GM10266 (cell line): ENCODE results near the gene OSBPL9.

ENCODE experiments used
- DNase-seq: peaks from one replicate; pipeline ENCODE4 v3.0.0; 2012; ENCODE audit errors: extremely low spot score
- TF ChIP-seq, protein P1 (sequence below): IDR thresholded peaks from 2 replicates; pipeline ENCODE4 v1.5.1; 2012; ENCODE audit warnings: mild to moderate bottlenecking, low read depth; ENCODE audit not compliant: control insufficient read depth, insufficient read depth; ENCODE audit errors: missing control alignments

The OSBPL9 gene

DNA sequence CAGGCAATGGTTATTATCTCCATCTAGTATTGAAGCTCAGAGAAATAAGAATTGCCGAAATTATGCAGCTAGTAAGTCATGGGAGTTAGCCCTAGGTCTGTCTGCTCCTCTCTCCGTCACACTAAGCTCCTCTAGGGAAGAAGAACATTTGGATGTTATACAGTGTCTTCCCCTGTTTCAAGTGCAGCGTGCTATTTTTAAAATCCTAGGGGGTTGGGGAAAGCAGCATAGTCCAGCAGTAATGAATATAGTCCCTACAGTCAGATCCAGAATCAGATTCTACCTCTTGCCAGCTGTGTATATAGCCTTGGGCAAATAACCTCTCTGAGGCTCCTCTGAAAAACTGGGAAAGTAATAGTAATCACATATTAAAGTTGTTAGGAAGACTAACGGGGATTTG, 44.5 kb upstream of the OSBPL9 start:
- DNase-seq, result no peak
- TF ChIP-seq, protein P1, sequence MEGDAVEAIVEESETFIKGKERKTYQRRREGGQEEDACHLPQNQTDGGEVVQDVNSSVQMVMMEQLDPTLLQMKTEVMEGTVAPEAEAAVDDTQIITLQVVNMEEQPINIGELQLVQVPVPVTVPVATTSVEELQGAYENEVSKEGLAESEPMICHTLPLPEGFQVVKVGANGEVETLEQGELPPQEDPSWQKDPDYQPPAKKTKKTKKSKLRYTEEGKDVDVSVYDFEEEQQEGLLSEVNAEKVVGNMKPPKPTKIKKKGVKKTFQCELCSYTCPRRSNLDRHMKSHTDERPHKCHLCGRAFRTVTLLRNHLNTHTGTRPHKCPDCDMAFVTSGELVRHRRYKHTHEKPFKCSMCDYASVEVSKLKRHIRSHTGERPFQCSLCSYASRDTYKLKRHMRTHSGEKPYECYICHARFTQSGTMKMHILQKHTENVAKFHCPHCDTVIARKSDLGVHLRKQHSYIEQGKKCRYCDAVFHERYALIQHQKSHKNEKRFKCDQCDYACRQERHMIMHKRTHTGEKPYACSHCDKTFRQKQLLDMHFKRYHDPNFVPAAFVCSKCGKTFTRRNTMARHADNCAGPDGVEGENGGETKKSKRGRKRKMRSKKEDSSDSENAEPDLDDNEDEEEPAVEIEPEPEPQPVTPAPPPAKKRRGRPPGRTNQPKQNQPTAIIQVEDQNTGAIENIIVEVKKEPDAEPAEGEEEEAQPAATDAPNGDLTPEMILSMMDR, result no peak

DNA sequence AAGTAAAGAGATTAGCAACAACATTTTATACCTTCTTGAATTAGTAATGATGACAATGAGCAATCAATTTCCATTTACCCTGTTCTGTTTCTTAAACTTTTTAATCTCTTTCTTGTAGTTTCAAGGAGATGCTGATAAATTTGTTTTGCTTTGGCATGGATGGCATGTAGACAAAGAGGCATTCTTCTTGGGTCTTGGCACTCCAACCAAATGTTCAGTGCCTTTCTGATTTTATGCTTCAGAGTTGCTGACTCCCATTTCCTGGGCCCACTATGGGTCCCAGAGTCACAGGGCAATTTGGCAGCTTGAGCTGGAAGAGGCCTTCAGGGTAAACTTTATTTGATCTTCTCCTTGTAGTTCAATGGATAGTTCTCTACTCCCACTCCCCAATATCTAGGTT, 42.1 kb upstream of the OSBPL9 start:
- TF ChIP-seq, protein P1, result no peak
- DNase-seq, result no peak

DNA sequence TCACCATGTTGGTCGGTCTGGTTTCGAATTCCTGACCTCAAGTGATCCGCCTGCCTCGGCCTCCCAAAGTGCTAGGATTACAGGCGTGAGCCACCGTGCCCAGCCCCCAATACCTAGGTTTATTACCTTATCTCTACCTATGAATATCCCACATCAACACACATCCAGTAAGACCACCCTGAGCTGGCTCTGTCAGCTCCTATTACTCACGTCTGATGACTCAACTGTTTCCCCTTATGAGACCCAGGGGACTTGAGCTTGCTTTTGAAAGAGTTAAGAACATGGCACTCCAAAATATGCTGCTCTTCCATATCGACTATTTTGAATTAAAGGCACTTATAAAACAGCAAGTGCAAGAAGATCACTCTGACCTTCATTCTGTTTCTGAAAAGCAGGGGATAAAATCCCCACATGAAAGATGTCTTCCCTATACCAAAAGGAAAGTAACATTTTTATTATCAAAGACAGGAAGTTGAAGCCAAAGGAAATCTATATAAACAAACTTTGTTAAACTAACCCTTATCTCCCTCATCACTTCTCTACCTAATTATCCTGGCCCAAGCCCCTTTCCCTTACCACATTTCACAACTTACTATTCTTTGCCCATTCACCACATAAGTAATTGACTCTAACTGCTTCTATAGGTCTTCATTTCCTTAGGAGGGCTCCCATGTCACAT, 41.3 kb upstream of the OSBPL9 start:
- DNase-seq, result no peak
- TF ChIP-seq, protein P1, result no peak

DNA sequence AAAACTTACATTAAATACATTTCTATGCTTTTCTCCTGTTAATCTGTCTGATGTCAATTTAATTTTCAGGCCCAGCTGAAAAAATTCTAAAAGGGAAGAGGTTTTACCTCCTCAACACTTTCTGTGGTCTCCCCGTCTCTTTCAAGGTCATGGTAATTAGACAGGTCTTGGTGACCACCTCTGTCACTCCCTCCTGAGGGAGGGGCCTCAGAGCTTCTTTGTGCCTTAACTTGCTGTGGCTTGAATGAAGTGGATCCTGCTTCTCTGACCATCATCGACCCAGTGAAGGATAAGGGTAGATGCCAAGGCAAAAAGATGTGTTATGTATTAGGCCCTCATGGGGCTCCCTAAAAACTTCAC, 40.8 kb upstream of the OSBPL9 start:
- peak; percentile 29 for DNase-seq
- TF ChIP-seq, protein P1, result no peak

- DNase-seq, result no peak
- TF ChIP-seq, protein P1, result no peak
Observed at GRCh38 chr1:51576923-51577322, 40.0 kb upstream of the OSBPL9 start.

DNA sequence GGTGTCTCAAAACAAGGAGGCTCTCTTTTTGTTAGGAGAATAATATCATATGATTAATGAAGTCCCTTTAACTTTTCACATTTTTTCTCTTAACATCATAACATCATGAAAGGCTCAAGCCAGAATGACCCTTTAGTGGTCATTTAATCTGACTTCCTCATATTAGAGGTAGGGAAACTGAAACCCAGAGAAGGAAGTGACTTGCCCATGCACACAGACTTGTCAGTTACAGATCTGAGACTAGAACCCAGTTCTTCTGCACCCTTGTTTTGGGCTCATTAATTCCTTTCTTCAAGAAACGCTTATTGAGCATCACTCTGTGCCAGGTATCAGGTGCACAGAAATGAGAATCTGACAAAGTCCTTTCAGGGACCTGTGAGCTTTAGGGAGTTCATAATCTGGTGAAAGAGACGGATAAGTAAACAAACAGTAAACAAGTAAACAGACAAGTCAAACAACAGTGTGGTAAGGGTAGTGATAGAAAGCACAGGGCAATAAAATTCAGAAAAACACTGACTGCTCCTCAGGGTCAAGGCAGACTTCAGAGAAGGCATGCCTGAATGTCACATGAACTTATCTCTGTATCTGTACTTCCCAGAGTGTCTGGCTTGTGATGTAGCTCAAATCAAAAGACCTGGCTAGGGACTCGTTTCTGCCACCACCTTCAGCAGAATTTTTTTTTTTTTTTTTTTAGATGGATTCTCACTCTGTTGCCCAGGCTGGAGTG, 38.3 kb upstream of the OSBPL9 start:
- peak; percentile 21 for DNase-seq
- TF ChIP-seq, protein P1, result no peak

GRCh38 chr1:51581238-51581637, 35.7 kb upstream of the OSBPL9 start:
- TF ChIP-seq, protein P1, result no peak
- DNase-seq, result no peak
